H1 (cell line): ENCODE results near the gene KIAA1328. TPM values are rescaled to one million over a fixed set of nuclear protein-coding genes. Genes with fewer than 3 reads are reported as not detected.

ENCODE experiments used
- CTCF ChIA-PET: fragments of 300-600 bp; sonication (Branson Sonifier 250); formaldehyde crosslinking; loops from one replicate; lab custom pipeline; 2021; ENCODE audit not compliant: partially characterized antibody; lab: Charles Lee
- POLR2A ChIA-PET: fragments of 300-600 bp; sonication (Branson Sonifier 250); formaldehyde crosslinking; loops from one replicate; lab custom pipeline; 2021; ENCODE audit warnings: inconsistent platforms; ENCODE audit not compliant: partially characterized antibody; lab: Charles Lee
- DNase-seq, 2 experiments: peaks; one replicate each; pipeline versions ENCODE4 v3.0.0 to v3.0.0-alpha.2; 2010 to 2022; ENCODE audit warnings: low spot score in 2 of 2, low read depth in 1 of 2, mixed read lengths in 1 of 2
- FAIRE-seq: peaks from 2 replicates; lab custom pipeline; 2011; peaks lifted over from hg19 to GRCh38; lab: Jason Lieb, UNC
- H2AFZ ChIP-seq: 2 replicates; pipeline ENCODE4 v1.8.1; 2012; ENCODE audit warnings: low read length, inconsistent platforms
- H2AK5ac ChIP-seq: 2 replicates; pipeline ENCODE4 v1.6.1; 2013; ENCODE audit warnings: low read depth, low read length
- H2BK120ac ChIP-seq: replicated peaks from 2 replicates; pipeline ENCODE3; 2013; ENCODE audit warnings: low read depth, low read length, inconsistent platforms
- H2BK12ac ChIP-seq: 2 replicates; pipeline ENCODE4 v1.6.1; 2013; ENCODE audit warnings: low read depth, low read length
- H2BK15ac ChIP-seq: 2 replicates; pipeline ENCODE4 v1.6.1; 2013; ENCODE audit warnings: low read length
- H2BK20ac ChIP-seq: 2 replicates; pipeline ENCODE4 v1.6.1; 2013; ENCODE audit warnings: low read length
- H2BK5ac ChIP-seq: 2 replicates; pipeline ENCODE4 v1.6.1; 2013; ENCODE audit warnings: low read depth, low read length
- H3K14ac ChIP-seq: 2 replicates; pipeline ENCODE4 v1.6.1; 2013; ENCODE audit warnings: inconsistent platforms; ENCODE audit not compliant: insufficient read length
- H3K18ac ChIP-seq: 2 replicates; pipeline ENCODE4 v1.6.1; 2013; ENCODE audit warnings: low read length; ENCODE audit errors: extremely low read depth
- H3K23ac ChIP-seq: 2 replicates; pipeline ENCODE4 v1.6.1; 2013; ENCODE audit warnings: inconsistent platforms; ENCODE audit not compliant: insufficient read length
- H3K23me2 ChIP-seq: 2 replicates; pipeline ENCODE4 v1.6.1; 2013; ENCODE audit warnings: low read depth, low read length
- H3K27ac ChIP-seq: 2 replicates; pipeline ENCODE4 v1.6.1; 2011; ENCODE audit warnings: low read depth, low read length, inconsistent platforms
- H3K27me3 ChIP-seq, 4 experiments: replicated peaks in 1 of 4; 1 replicate in 1 of 4; 2 replicates in 3 of 4; pipeline versions ENCODE4 v1.6.1 to v1.8.1; 2011 to 2013; ENCODE audit warnings: low read length in 3 of 4, mild to moderate bottlenecking in 3 of 4, inconsistent platforms in 2 of 4, mixed read lengths in 2 of 4, moderate library complexity in 1 of 4; ENCODE audit not compliant: control insufficient read depth in 3 of 4, insufficient read depth in 3 of 4; ENCODE audit errors: extremely low read depth in 1 of 4
- H3K36me3 ChIP-seq, 4 experiments: 2 replicates each; pipeline versions ENCODE4 v1.6.1 to v1.8.1; 2011 to 2013; ENCODE audit warnings: mild to moderate bottlenecking in 4 of 4, low read length in 3 of 4, moderate library complexity in 2 of 4, control low read depth in 1 of 4, inconsistent platforms in 1 of 4; ENCODE audit not compliant: insufficient read depth in 4 of 4, control insufficient read depth in 2 of 4
- H3K4ac ChIP-seq: replicated peaks from 2 replicates; pipeline ENCODE3; 2013; ENCODE audit warnings: low read length, low read depth, mixed read lengths, inconsistent platforms; ENCODE audit not compliant: insufficient read length
- H3K4me1 ChIP-seq, 4 experiments: replicated peaks in 1 of 4; 1 replicate in 1 of 4; 2 replicates in 3 of 4; pipeline versions ENCODE4 v1.6.1 to v1.8.1; 2011 to 2013; ENCODE audit warnings: low read length in 3 of 4, inconsistent platforms in 2 of 4, mixed read lengths in 1 of 4; ENCODE audit not compliant: insufficient read depth in 4 of 4, control insufficient read depth in 3 of 4
- H3K4me2 ChIP-seq, 2 experiments: 2 replicates each; pipeline versions ENCODE4 v1.6.1 to v1.8.1; 2011 to 2013; ENCODE audit warnings: low read depth in 2 of 2, low read length in 2 of 2, control low read depth in 1 of 2, inconsistent platforms in 1 of 2, mild to moderate bottlenecking in 1 of 2; ENCODE audit not compliant: insufficient read depth in 1 of 2
- H3K4me3 ChIP-seq, 4 experiments: fragments of 200-600, 300-600 bp in 1 of 4; sonication (generic), shearing (Covaris generic), sonication (Bioruptor Twin) in 1 of 4; 2 replicates each; pipeline versions ENCODE4 v1.5.1 to v1.8.1; 2011 to 2016; ENCODE audit warnings: low read length in 4 of 4, low read depth in 3 of 4, control low read depth in 2 of 4, inconsistent platforms in 2 of 4, mild to moderate bottlenecking in 2 of 4, mixed read lengths in 1 of 4, moderate library complexity in 1 of 4; ENCODE audit not compliant: insufficient read depth in 2 of 4; ENCODE audit errors: extremely low read depth in 1 of 4
- H3K56ac ChIP-seq: replicated peaks from 2 replicates; pipeline ENCODE3; 2013; ENCODE audit warnings: low read depth, mild to moderate bottlenecking, mixed read lengths, low read length, inconsistent platforms; ENCODE audit not compliant: insufficient read length
- H3K79me1 ChIP-seq: 2 replicates; pipeline ENCODE4 v1.6.1; 2013; ENCODE audit warnings: low read depth, low read length, control low read depth
- H3K79me2 ChIP-seq, 2 experiments: 2 replicates each; pipeline versions ENCODE4 v1.6.1 to v1.8.1; 2012 to 2013; ENCODE audit warnings: low read length in 2 of 2, mild to moderate bottlenecking in 2 of 2, inconsistent platforms in 1 of 2; ENCODE audit not compliant: insufficient read depth in 2 of 2, control insufficient read depth in 1 of 2
- H3K9ac ChIP-seq, 4 experiments: replicated peaks in 1 of 4; 1 replicate in 1 of 4; 2 replicates in 3 of 4; pipeline versions ENCODE4 v1.6.1 to v1.8.1; 2011 to 2013; ENCODE audit warnings: low read depth in 3 of 4, low read length in 3 of 4, control low read depth in 2 of 4, mild to moderate bottlenecking in 2 of 4, moderate library complexity in 2 of 4, inconsistent platforms in 1 of 4; ENCODE audit errors: extremely low read depth in 1 of 4
- H3K9me3 ChIP-seq, 2 experiments: 2 replicates each; pipeline versions ENCODE4 v1.6.1 to v1.8.1; 2012 to 2013; ENCODE audit warnings: mild to moderate bottlenecking in 2 of 2, moderate library complexity in 2 of 2, control low read depth in 1 of 2, inconsistent platforms in 1 of 2, low read depth in 1 of 2, low read length in 1 of 2, mixed read lengths in 1 of 2; ENCODE audit not compliant: insufficient read depth in 2 of 2
- H4K20me1 ChIP-seq, 2 experiments: replicated peaks in 1 of 2; 2 replicates each; pipeline versions ENCODE3 to v1.8.1; 2011 to 2013; ENCODE audit warnings: inconsistent platforms in 2 of 2, low read length in 2 of 2, mild to moderate bottlenecking in 1 of 2; ENCODE audit not compliant: insufficient read depth in 2 of 2, control insufficient read depth in 1 of 2
- H4K5ac ChIP-seq: 2 replicates; pipeline ENCODE4 v1.6.1; 2013; ENCODE audit warnings: low read length, low read depth, mixed read lengths, inconsistent platforms; ENCODE audit not compliant: insufficient read length
- H4K8ac ChIP-seq: 2 replicates; pipeline ENCODE4 v1.8.0; 2013; ENCODE audit warnings: mild to moderate bottlenecking, moderate library complexity, low read length, inconsistent platforms; ENCODE audit not compliant: insufficient read depth; ENCODE audit errors: extremely low read depth
- H4K91ac ChIP-seq: replicated peaks from 2 replicates; pipeline ENCODE3; 2013; ENCODE audit warnings: low read length, mixed read lengths, inconsistent platforms; ENCODE audit not compliant: insufficient read length
- BCL11A ChIP-seq, 2 experiments: IDR thresholded peaks; one replicate each; pipeline ENCODE4 v1.6.1; 2011; ENCODE audit warnings: low read depth in 2 of 2, low read length in 2 of 2, mild to moderate bottlenecking in 2 of 2
- BRCA1 ChIP-seq: IDR thresholded peaks from 2 replicates; pipeline ENCODE4 v1.6.1; 2012; ENCODE audit warnings: low read depth, low read length, improper control_type of control experiment
- E2F6 ChIP-seq: IDR thresholded peaks from 2 replicates; pipeline ENCODE4 v1.6.1; 2012; ENCODE audit warnings: inconsistent platforms
- FOSL1 ChIP-seq: IDR thresholded peaks from 2 replicates; pipeline ENCODE4 v1.6.1; 2011; ENCODE audit warnings: mild to moderate bottlenecking, low read depth, low read length, moderate library complexity; ENCODE audit not compliant: insufficient read depth
- HDAC2 ChIP-seq, 2 experiments: fragments of 300-600 bp in 1 of 2; sonication (generic) in 1 of 2; IDR thresholded peaks; 2 replicates each; pipeline ENCODE4 v1.6.1; 2011 to 2012; ENCODE audit warnings: low read depth in 2 of 2, low read length in 2 of 2, mild to moderate bottlenecking in 2 of 2, moderate library complexity in 2 of 2, borderline replicate concordance in 1 of 2, inconsistent platforms in 1 of 2
- JUN ChIP-seq: IDR thresholded peaks from 2 replicates; pipeline ENCODE4 v1.6.1; 2011; ENCODE audit warnings: low read depth, mild to moderate bottlenecking, improper control_type of control experiment, low read length
- KDM4A ChIP-seq: IDR thresholded peaks from one replicate; pipeline ENCODE4 v1.7.1; 2012; ENCODE audit warnings: low read depth, mild to moderate bottlenecking, moderate library complexity, low read length, inconsistent platforms; ENCODE audit not compliant: severe bottlenecking
- MAX ChIP-seq: IDR thresholded peaks from 2 replicates; pipeline ENCODE4 v1.6.1; 2012; ENCODE audit warnings: inconsistent platforms
- PHF8 ChIP-seq: fragments of 200-600 bp; sonication (generic); conservative IDR thresholded peaks from 2 replicates; pipeline ENCODE4 v1.7.1; 2012; ENCODE audit warnings: low read depth, mild to moderate bottlenecking, inconsistent platforms, low read length, moderate library complexity
- POLR2A ChIP-seq, 2 experiments: IDR thresholded peaks; 1 replicate in 1 of 2; 2 replicates in 1 of 2; pipeline ENCODE4 v1.6.1; 2011; ENCODE audit warnings: low read depth in 2 of 2, low read length in 2 of 2, mild to moderate bottlenecking in 2 of 2; ENCODE audit errors: control extremely low read depth in 1 of 2
- RFX5 ChIP-seq: IDR thresholded peaks from 2 replicates; pipeline ENCODE4 v1.6.1; 2011; ENCODE audit warnings: low read depth, low read length, improper control_type of control experiment, borderline replicate concordance
- RNF2 ChIP-seq: fragments of 200-900, 300-1000 bp; sonication (generic); IDR thresholded peaks from 2 replicates; pipeline ENCODE4 v1.7.1; 2016; ENCODE audit warnings: borderline replicate concordance, low read depth, mild to moderate bottlenecking, antibody characterized with exemption, low read length; ENCODE audit not compliant: poor library complexity, severe bottlenecking; ENCODE audit errors: missing control alignments
- WGBS, 2 experiments: shearing (Covaris generic) in 1 of 2; methylation state at CpG; one replicate each; pipeline versions ENCODE4 v1.1.6 to v1.1.7; 2013 to 2015; ENCODE audit warnings: low lambda C conversion rate in 2 of 2, mixed read lengths in 2 of 2, inconsistent platforms in 1 of 2, low coverage in 1 of 2, missing lambda C conversion rate in 1 of 2; ENCODE audit not compliant: insufficient replicate concordance in 2 of 2, insufficient coverage in 1 of 2, insufficient read length in 1 of 2; ENCODE audit errors: extremely low coverage in 1 of 2, missing lambda C conversion rate in 1 of 2; 5-methylcytosine and 5-hydroxymethylcytosine counted together
- polyA plus RNA-seq, 7 experiments: library from polyadenylated mRNA; depleted of rRNA in 3 of 7; stranded (reverse) in 5 of 7; unstranded in 2 of 7; fragments of >200 nt in 5 of 7; fragments of 200-250 nt in 2 of 7; gene quantifications; 1 replicate in 5 of 7; 2 replicates in 1 of 7; 4 replicates in 1 of 7; pipeline versions ENCODE4 v1.2.1 to v1.2.3, GENCODE V29; 2011 to 2013; ENCODE audit warnings: missing spikeins in 2 of 7, mixed read lengths in 2 of 7
- total RNA-seq: library from RNA; stranded (reverse); fragmentation: NEBNext Ultra II Directional; extraction: Animal tissue kit (Norgen Biotek cat#: 25700); gene quantifications from 2 replicates; pipeline ENCODE4 v1.2.1, GENCODE V29; 2021

The KIAA1328 gene
- total and polyA plus RNA-seq, 2 of the 8 experiments (the other 6 are each of a cell fraction or from before 2014, with no cell fraction given) = 2.6 to 5.7 TPM

- DNase-seq (no peak), FAIRE-seq (no peak)
- H4K20me1 ChIP-seq = no peaks in the 10 kb centered on the region
- no peaks in the 10 kb centered on the region for H3K79me2 ChIP-seq
- no peaks in the 10 kb centered on the region; the same call in 1 of the 2 replicates for H3K23me2 ChIP-seq
- no peak overlapping the region for H2BK5ac ChIP-seq
- H3K23ac ChIP-seq = no peak overlapping the region
- no peak overlapping the region for H3K9ac ChIP-seq
- H4K8ac ChIP-seq = no peak overlapping the region
- H2BK15ac ChIP-seq = no peak overlapping the region
- H4K91ac ChIP-seq = no peak overlapping the region
- H3K27me3 ChIP-seq = no peaks in the 10 kb centered on the region
- no peaks in the 10 kb centered on the region for H3K79me1 ChIP-seq
- H3K4me3 ChIP-seq = no peak overlapping the region
- no peak overlapping the region for H2AK5ac ChIP-seq
- WGBS, 2 experiments = 86% methylated on average over 1 of the region's 1 CpG; no CpG with 5 or more reads in 1 of the 2 experiments
- H3K56ac ChIP-seq = no peak overlapping the region
- H4K5ac ChIP-seq = no peak overlapping the region
- no peak overlapping the region for H2BK12ac ChIP-seq
- no peak overlapping the region for H3K4ac ChIP-seq
- H2BK120ac ChIP-seq = no peak overlapping the region
- peaks cover 0 to 2% (median 0%) of the 10 kb centered on the region in 4 experiments; a peak in 2 of 7 replicates for H3K4me1 ChIP-seq
- no peak overlapping the region for H3K18ac ChIP-seq
- ChIA-PET CTCF (interaction anchor here (0.6 to 1.4 kb wide), 3 partner anchors 13 to 54 kb away, joined by 3 read pairs; no protein-coding TSS in a partner anchor), POLR2A (no interaction called here)
- H3K27ac ChIP-seq = no peak overlapping the region
- H3K9me3 ChIP-seq = no peaks in the 10 kb centered on the region
- H3K36me3 ChIP-seq = no peaks in the 10 kb centered on the region
- H2AFZ ChIP-seq = no peak overlapping the region
- no peak overlapping the region for H3K14ac ChIP-seq
- H3K4me2 ChIP-seq = no peak overlapping the region
- H2BK20ac ChIP-seq = no peak overlapping the region
- TF ChIP-seq KDM4A (no peak), PHF8 (no peak), JUN (no peak), MAX (no peak), RFX5 (no peak), HDAC2 (IDR thresholded peaks at IDR 0.05; ENCODE audit: borderline replicate concordance in 1 of 2, low read depth in 2 of 2, low read length in 2 of 2) (no peak), POLR2A (IDR thresholded peaks at IDR 0.05; ENCODE audit: control extremely low read depth in 1 of 2, low read depth in 2 of 2, low read length in 2 of 2) (no peak), BRCA1 (no peak), BCL11A (IDR thresholded peaks at IDR 0.05; ENCODE audit: low read depth in 2 of 2, low read length in 2 of 2) (no peak), E2F6 (no peak), RNF2 (no peak), FOSL1 (no peak)
Measured at GRCh38 chr18:37139876-37140275, 310.9 kb downstream of the KIAA1328 start.
